Caco-2 (cell line): ENCODE measurements around the gene NANS. TPM values are rescaled to one million over a fixed set of nuclear protein-coding genes. Genes with fewer than 3 reads are reported as not detected.

Experiments used
- BruUV-seq: library from RNA; stranded (reverse); fragments of 400-500 nt; replicated peaks from 2 replicates; lab custom pipeline; 2021; lab: Mats Ljungman, UMichigan
- CTCF ChIA-PET: fragments of 300-600 bp; sonication (Branson Sonifier 250); formaldehyde crosslinking; loops from one replicate; lab custom pipeline; 2022; ENCODE audit warnings: antibody characterized with exemption; lab: Charles Lee
- POLR2A ChIA-PET: fragments of 300-600 bp; sonication (Branson Sonifier 250); formaldehyde crosslinking; loops from one replicate; lab custom pipeline; 2022; ENCODE audit warnings: antibody characterized with exemption; lab: Charles Lee
- DNase-seq, 2 experiments: peaks; one replicate each; pipeline versions ENCODE4 v3.0.0 to v3.0.0-alpha.2; 2020 to 2022
- H3K27me3 ChIP-seq: replicated peaks from 2 replicates; pipeline ENCODE4 v1.6.0; 2011; ENCODE audit warnings: low read length; ENCODE audit not compliant: control insufficient read depth, insufficient read depth
- H3K36me3 ChIP-seq: 2 replicates; pipeline ENCODE4 v1.5.1; 2011; ENCODE audit warnings: low read length; ENCODE audit not compliant: control insufficient read depth, insufficient read depth
- H3K4me1 ChIP-seq: fragments of 250-450 bp; sonication (Bioruptor Pico); 2 replicates; pipeline ENCODE4 v1.5.1; 2020; ENCODE audit warnings: mild to moderate bottlenecking
- H3K4me3 ChIP-seq: 2 replicates; pipeline ENCODE4 v1.5.1; 2011; ENCODE audit warnings: low read depth, mild to moderate bottlenecking, control low read depth, low read length
- H3K9me3 ChIP-seq: fragments of 250-450 bp; sonication (Bioruptor Pico); 2 replicates; pipeline ENCODE4 v1.5.1; 2020; ENCODE audit warnings: mild to moderate bottlenecking, moderate library complexity
- H3K27ac Mint-ChIP-seq: one replicate; pipeline ENCODE4 v1.8.0; 2022; ENCODE audit warnings: mixed read lengths; ENCODE audit not compliant: unreplicated experiment
- H3K27me3 Mint-ChIP-seq: one replicate; pipeline ENCODE4 v1.8.0; 2022; ENCODE audit warnings: mixed read lengths; ENCODE audit not compliant: insufficient read depth, unreplicated experiment
- H3K36me3 Mint-ChIP-seq: one replicate; pipeline ENCODE4 v1.8.0; 2022; ENCODE audit warnings: mild to moderate bottlenecking, mixed read lengths; ENCODE audit not compliant: insufficient read depth, unreplicated experiment
- H3K4me1 Mint-ChIP-seq: one replicate; pipeline ENCODE4 v1.8.0; 2022; ENCODE audit warnings: low read depth, mixed read lengths; ENCODE audit not compliant: unreplicated experiment
- H3K4me3 Mint-ChIP-seq: one replicate; pipeline ENCODE4 v1.8.0; 2022; ENCODE audit warnings: mild to moderate bottlenecking, moderate library complexity, mixed read lengths; ENCODE audit not compliant: unreplicated experiment
- H3K9me3 Mint-ChIP-seq: one replicate; pipeline ENCODE4 v1.8.0; 2022; ENCODE audit warnings: mixed read lengths; ENCODE audit not compliant: unreplicated experiment
- CTCF ChIP-seq, 2 experiments: fragments of 200-600 bp in 1 of 2; IDR thresholded peaks; 1 replicate in 1 of 2; 2 replicates in 1 of 2; pipeline versions ENCODE4 v1.5.1 to v1.8.0; 2011 to 2022; ENCODE audit warnings: antibody characterized with exemption in 1 of 2, control low read depth in 1 of 2, inconsistent platforms in 1 of 2, low read depth in 1 of 2, low read length in 1 of 2, mild to moderate bottlenecking in 1 of 2, moderate library complexity in 1 of 2; ENCODE audit not compliant: insufficient read depth in 1 of 2, severe bottlenecking in 1 of 2, unreplicated experiment in 1 of 2
- intact Hi-C: fragments of 100-400 bp; cut with micrococcal nuclease; formaldehyde crosslinking; loops from one replicate; pipeline ENCODE4 v1.10.0; 2022; ENCODE audit not compliant: unreplicated experiment
- total RNA-seq: library from RNA; stranded (reverse); gene quantifications from 2 replicates; pipeline ENCODE4 v1.2.3, GENCODE V29; 2022

NANS gene
- total RNA-seq, 1 experiment from 2014 or later: 68.7 TPM

DNA sequence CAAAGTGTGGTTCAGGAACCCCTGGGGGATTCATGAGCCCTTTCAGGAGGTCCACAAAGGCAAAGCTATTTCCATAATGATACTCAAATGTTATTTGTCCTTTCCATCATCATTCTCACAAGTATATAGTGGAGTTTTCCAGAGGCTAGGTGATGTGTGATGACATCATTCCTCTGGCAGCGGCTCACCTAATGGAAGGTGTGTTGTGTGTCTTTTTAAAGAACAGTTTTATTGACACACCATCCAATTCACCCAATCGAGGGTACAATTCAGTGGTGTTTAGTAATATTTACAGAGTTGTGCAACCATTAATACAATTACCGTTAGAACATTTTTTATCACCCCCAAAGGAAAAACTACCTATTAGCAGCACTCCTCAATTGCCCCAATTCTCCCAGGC, 9.7 kb downstream of the NANS start:
- ChIA-PET CTCF (no interaction called here), POLR2A (no interaction called here)
- Mint-ChIP-seq H3K36me3 (peaks cover 48% of the 10 kb centered on the region), H3K27ac (no peak overlapping the region), H3K4me1 (no peaks in the 10 kb centered on the region), H3K9me3 (no peaks in the 10 kb centered on the region), H3K4me3 (no peak overlapping the region), H3K27me3 (no peaks in the 10 kb centered on the region)
- peaks cover 2% of the 10 kb centered on the region; the same call in 1 of the 2 replicates for H3K36me3 ChIP-seq
- no TSS peak for BruUV-seq
- H3K4me1 ChIP-seq: no peaks in the 10 kb centered on the region
- no peak for DNase-seq
- intact Hi-C loops: no loop called here
- H3K9me3 ChIP-seq: no peaks in the 10 kb centered on the region
- no peak overlapping the region for H3K4me3 ChIP-seq
- no peak for TF ChIP-seq CTCF (IDR thresholded peaks at IDR 0.05; ENCODE audit: insufficient read depth in 1 of 2, low read depth in 1 of 2, low read length in 1 of 2, severe bottlenecking in 1 of 2, unreplicated experiment in 1 of 2)
- no peaks in the 10 kb centered on the region for H3K27me3 ChIP-seq

DNA sequence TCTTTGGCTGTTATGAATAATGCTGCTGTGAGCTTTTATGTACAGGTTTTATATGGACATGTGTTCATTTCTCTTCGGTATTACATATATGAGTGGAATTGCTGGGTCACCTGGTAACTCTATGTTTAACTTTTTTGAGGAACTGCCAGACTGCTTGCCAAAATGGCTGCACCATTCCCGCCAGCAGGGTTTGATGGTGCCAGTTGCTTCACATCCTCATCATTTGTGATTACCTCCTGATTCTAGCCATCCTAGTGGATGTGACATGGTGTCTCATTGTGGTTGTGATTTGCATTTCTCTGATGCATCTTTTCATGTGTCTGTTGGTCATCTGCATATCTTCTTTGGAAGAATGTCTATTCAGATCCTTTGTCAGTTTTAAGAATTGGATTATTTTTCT, 10.7 kb downstream of the NANS start:
- BruUV-seq: no TSS peak
- Mint-ChIP-seq H3K27ac (no peak overlapping the region), H3K27me3 (no peaks in the 10 kb centered on the region), H3K36me3 (peaks cover 51% of the 10 kb centered on the region), H3K4me1 (no peaks in the 10 kb centered on the region), H3K9me3 (no peaks in the 10 kb centered on the region), H3K4me3 (no peak overlapping the region)
- Histone ChIP-seq H3K9me3 (no peaks in the 10 kb centered on the region), H3K4me1 (peaks cover 5% of the 10 kb centered on the region; the same call in 1 of the 2 replicates), H3K27me3 (no peaks in the 10 kb centered on the region), H3K36me3 (peaks cover under 1% of the 10 kb centered on the region; the same call in 1 of the 2 replicates), H3K4me3 (no peak overlapping the region)
- TF ChIP-seq CTCF (IDR thresholded peaks at IDR 0.05; ENCODE audit: insufficient read depth in 1 of 2, low read depth in 1 of 2, low read length in 1 of 2, severe bottlenecking in 1 of 2, unreplicated experiment in 1 of 2): no peak
- CTCF ChIA-PET: no interaction called here
- DNase-seq: no peak
- POLR2A ChIA-PET: no interaction called here
- intact Hi-C loops: no loop called here

GRCh38 chr9:98069551-98069950, 13.0 kb downstream of the NANS start:
- Mint-ChIP-seq H3K36me3 (peaks cover 45% of the 10 kb centered on the region), H3K27ac (no peak overlapping the region), H3K4me1 (peaks cover 6% of the 10 kb centered on the region), H3K4me3 (no peak overlapping the region), H3K9me3 (no peaks in the 10 kb centered on the region), H3K27me3 (no peaks in the 10 kb centered on the region)
- CTCF ChIA-PET: no interaction called here
- no peak for TF ChIP-seq CTCF (IDR thresholded peaks at IDR 0.05; ENCODE audit: insufficient read depth in 1 of 2, low read depth in 1 of 2, low read length in 1 of 2, severe bottlenecking in 1 of 2, unreplicated experiment in 1 of 2)
- no peaks in the 10 kb centered on the region for H3K9me3 ChIP-seq
- no peaks in the 10 kb centered on the region for H3K36me3 ChIP-seq
- peaks cover 14% of the 10 kb centered on the region for H3K4me1 ChIP-seq
- H3K27me3 ChIP-seq: no peaks in the 10 kb centered on the region
- intact Hi-C loops: no loop called here
- H3K4me3 ChIP-seq: no peak overlapping the region
- no TSS peak for BruUV-seq
- no peak for DNase-seq
- POLR2A ChIA-PET: no interaction called here
